HEK293 (cell line): ENCODE results near the gene B3GALT5.

Source experiments
- CTCF ChIA-PET: fragments of 350-600 bp; formaldehyde crosslinking; extraction: SDS; loops from one replicate; lab custom pipeline; 2021; ENCODE audit warnings: antibody characterized with exemption; lab: Yijun Ruan, JAX
- POLR2A ChIA-PET: fragments of 300-600 bp; formaldehyde crosslinking; extraction: SDS; loops from one replicate; lab custom pipeline; 2020; ENCODE audit warnings: antibody characterized with exemption, inconsistent platforms; lab: Yijun Ruan, JAX
- H3K27ac ChIP-seq: fragments of 200-500 bp; sonication (Bioruptor generic); 2 replicates; pipeline ENCODE4 v1.5.1; 2014; ENCODE audit warnings: low read depth, low read length, control low read depth, inconsistent platforms; ENCODE audit errors: extremely low read depth
- H3K36me3 ChIP-seq, 2 experiments: fragments of 200-500 bp in 1 of 2; sonication (Bioruptor generic) in 1 of 2; 1 replicate in 1 of 2; 2 replicates in 1 of 2; pipeline ENCODE4 v1.5.1; 2014 to 2017; ENCODE audit warnings: inconsistent platforms in 2 of 2, low read length in 2 of 2; ENCODE audit not compliant: control insufficient read depth in 2 of 2, insufficient read depth in 1 of 2
- H3K4me1 ChIP-seq: fragments of 200-500 bp; sonication (Bioruptor generic); 2 replicates; pipeline ENCODE4 v1.5.1; 2014; ENCODE audit warnings: mild to moderate bottlenecking, low read length, inconsistent platforms; ENCODE audit not compliant: control insufficient read depth, insufficient read depth
- H3K4me3 ChIP-seq: 2 replicates; pipeline ENCODE4 v1.5.1; 2011; ENCODE audit warnings: low read depth, mild to moderate bottlenecking, control low read depth, low read length, moderate library complexity
- H3K9me3 ChIP-seq: fragments of 200-500 bp; sonication (Bioruptor generic); 2 replicates; pipeline ENCODE4 v1.5.1; 2014; ENCODE audit warnings: low read depth, low read length, inconsistent platforms; ENCODE audit not compliant: control insufficient read depth, insufficient read depth
- HOXA7 ChIP-seq: sonication (generic); formaldehyde crosslinking; IDR thresholded peaks from 2 replicates; pipeline ENCODE4 v1.8.1; 2022; ENCODE audit warnings: missing genetic modification reagents, borderline replicate concordance
- KLF8 ChIP-seq: fragments of 450-650 bp; formaldehyde crosslinking; IDR thresholded peaks from 2 replicates; pipeline ENCODE4 v1.5.1; 2016; ENCODE audit warnings: missing biosample characterization, missing genetic modification characterization
- MEIS1 ChIP-seq: sonication (generic); formaldehyde crosslinking; IDR thresholded peaks from 2 replicates; pipeline ENCODE4 v1.8.1; 2022; ENCODE audit warnings: missing genetic modification reagents, mild to moderate bottlenecking, borderline replicate concordance
- SALL2 ChIP-seq: fragments of 450-650 bp; formaldehyde crosslinking; IDR thresholded peaks from 2 replicates; pipeline ENCODE4 v1.5.0; 2017; ENCODE audit warnings: missing biosample characterization, mild to moderate bottlenecking, missing genetic modification characterization, borderline replicate concordance
- SP7 ChIP-seq: fragments of 450-650 bp; formaldehyde crosslinking; IDR thresholded peaks from 2 replicates; pipeline ENCODE4 v1.5.1; 2016; ENCODE audit warnings: missing biosample characterization, missing genetic modification characterization
- ZNF112 ChIP-seq: fragments of 450-650 bp; formaldehyde crosslinking; IDR thresholded peaks from 2 replicates; pipeline ENCODE4 v1.5.0; 2017; ENCODE audit warnings: missing biosample characterization, missing genetic modification characterization
- ZNF114 ChIP-seq: fragments of 450-650 bp; formaldehyde crosslinking; IDR thresholded peaks from 2 replicates; pipeline ENCODE4 v1.5.0; 2017; ENCODE audit warnings: missing biosample characterization, missing genetic modification characterization
- ZNF169 ChIP-seq: fragments of 450-650 bp; formaldehyde crosslinking; IDR thresholded peaks from 2 replicates; pipeline ENCODE4 v1.5.1; 2016; ENCODE audit warnings: missing biosample characterization, missing genetic modification characterization
- ZNF2 ChIP-seq: fragments of 450-650 bp; formaldehyde crosslinking; IDR thresholded peaks from 2 replicates; pipeline ENCODE4 v1.5.1; 2016; ENCODE audit warnings: missing biosample characterization, missing genetic modification characterization
- ZNF211 ChIP-seq: fragments of 450-650 bp; formaldehyde crosslinking; IDR thresholded peaks from 2 replicates; pipeline ENCODE4 v1.5.1; 2016; ENCODE audit warnings: low read depth, missing biosample characterization, missing genetic modification characterization
- ZNF292 ChIP-seq: fragments of 450-650 bp; formaldehyde crosslinking; IDR thresholded peaks from 2 replicates; pipeline ENCODE4 v1.5.1; 2016; ENCODE audit warnings: low read depth, missing biosample characterization, missing genetic modification characterization, borderline replicate concordance
- ZNF394 ChIP-seq: fragments of 450-650 bp; formaldehyde crosslinking; IDR thresholded peaks from 2 replicates; pipeline ENCODE4 v1.5.1; 2016; ENCODE audit warnings: missing biosample characterization, missing genetic modification characterization, mild to moderate bottlenecking, moderate library complexity, borderline replicate concordance
- ZNF404 ChIP-seq: fragments of 450-650 bp; formaldehyde crosslinking; IDR thresholded peaks from 2 replicates; pipeline ENCODE4 v1.5.1; 2017; ENCODE audit warnings: missing biosample characterization, missing genetic modification characterization
- ZNF48 ChIP-seq: fragments of 450-650 bp; formaldehyde crosslinking; IDR thresholded peaks from 2 replicates; pipeline ENCODE4 v1.5.1; 2016; ENCODE audit warnings: missing biosample characterization, missing genetic modification characterization
- ZNF555 ChIP-seq: fragments of 450-650 bp; formaldehyde crosslinking; conservative IDR thresholded peaks from 2 replicates; pipeline ENCODE4 v1.5.1; 2017; ENCODE audit warnings: missing biosample characterization, mild to moderate bottlenecking, missing genetic modification characterization, inconsistent platforms
- ZNF629 ChIP-seq: fragments of 450-650 bp; formaldehyde crosslinking; IDR thresholded peaks from 2 replicates; pipeline ENCODE4 v1.5.1; 2017; ENCODE audit warnings: missing biosample characterization, missing genetic modification characterization
- ZNF830 ChIP-seq: fragments of 450-650 bp; IDR thresholded peaks from 2 replicates; pipeline ENCODE4 v1.5.0; 2018; ENCODE audit warnings: missing biosample characterization, missing genetic modification characterization, low read depth, mild to moderate bottlenecking, moderate library complexity
- ZSCAN16 ChIP-seq: fragments of 450-650 bp; formaldehyde crosslinking; IDR thresholded peaks from 2 replicates; pipeline ENCODE4 v1.5.1; 2016; ENCODE audit warnings: missing biosample characterization, missing genetic modification characterization
- ZXDB ChIP-seq: fragments of 450-650 bp; formaldehyde crosslinking; IDR thresholded peaks from 2 replicates; pipeline ENCODE4 v1.5.1; 2016; ENCODE audit warnings: missing biosample characterization, missing genetic modification characterization
- TF ChIP-seq, protein P1 (sequence below): fragments of 450-650 bp; formaldehyde crosslinking; IDR thresholded peaks from 2 replicates; pipeline ENCODE4 v1.5.1; 2016; ENCODE audit warnings: missing biosample characterization, missing genetic modification characterization
- TF ChIP-seq, protein P2 (sequence below): fragments of 450-650 bp; formaldehyde crosslinking; IDR thresholded peaks from 2 replicates; pipeline ENCODE4 v1.5.1; 2017; ENCODE audit warnings: missing biosample characterization, missing genetic modification characterization
- TF ChIP-seq, protein P3 (sequence below): fragments of 450-650 bp; formaldehyde crosslinking; IDR thresholded peaks from 2 replicates; pipeline ENCODE4 v1.5.0; 2017; ENCODE audit warnings: missing biosample characterization, missing genetic modification characterization, borderline replicate concordance
- TF ChIP-seq, protein P4 (sequence below): fragments of 450-650 bp; formaldehyde crosslinking; IDR thresholded peaks from 2 replicates; pipeline ENCODE4 v1.5.1; 2016; ENCODE audit warnings: missing biosample characterization, missing genetic modification characterization, borderline replicate concordance

Gene B3GALT5

DNA sequence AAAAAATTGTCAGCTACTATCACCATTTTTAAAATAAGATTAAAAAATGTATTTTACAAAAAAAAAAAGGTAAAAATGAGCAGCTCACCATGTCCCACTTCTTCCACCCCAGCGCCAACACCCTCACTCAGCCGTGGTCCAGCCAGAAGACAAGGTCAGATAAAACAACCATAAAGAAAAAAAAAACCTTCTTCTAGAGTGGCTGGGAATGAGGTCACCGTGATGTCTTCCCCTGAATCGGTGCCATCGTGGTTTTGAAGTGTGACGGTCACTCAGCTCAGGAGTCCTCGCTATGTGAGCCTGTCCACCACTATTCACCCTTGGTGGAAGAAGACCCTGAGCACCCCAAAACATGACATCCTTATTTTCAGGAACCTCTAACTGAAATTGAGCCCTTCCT lies 38.1 kb downstream of the B3GALT5 start:
- TF ChIP-seq ZNF830 (no peak), SALL2 (tag by site-specific recombination) (no peak), MEIS1 (CRISPR knock-in tag) (no peak), ZNF629 (no peak), SP7 (no peak), ZNF292 (tag by site-specific recombination) (no peak)
- TF ChIP-seq, protein P1, sequence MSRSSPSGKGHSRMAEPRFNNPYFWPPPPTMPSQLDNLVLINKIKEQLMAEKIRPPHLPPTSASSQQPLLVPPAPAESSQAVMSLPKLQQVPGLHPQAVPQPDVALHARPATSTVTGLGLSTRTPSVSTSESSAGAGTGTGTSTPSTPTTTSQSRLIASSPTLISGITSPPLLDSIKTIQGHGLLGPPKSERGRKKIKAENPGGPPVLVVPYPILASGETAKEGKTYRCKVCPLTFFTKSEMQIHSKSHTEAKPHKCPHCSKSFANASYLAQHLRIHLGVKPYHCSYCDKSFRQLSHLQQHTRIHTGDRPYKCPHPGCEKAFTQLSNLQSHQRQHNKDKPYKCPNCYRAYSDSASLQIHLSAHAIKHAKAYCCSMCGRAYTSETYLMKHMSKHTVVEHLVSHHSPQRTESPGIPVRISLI (tag by site-specific recombination), result no peak
- TF ChIP-seq, all 188 proteins: peak for 0
- H3K4me3 ChIP-seq, result no peak overlapping the region
- ChIA-PET CTCF (interaction anchor here (0.7 kb wide), 1 partner anchor 115 kb away, joined by 3 read pairs; no protein-coding TSS in a partner anchor), POLR2A (no interaction called here)
- no peak overlapping the region for H3K27ac ChIP-seq
- no peaks in the 10 kb centered on the region for H3K36me3 ChIP-seq
- no peaks in the 10 kb centered on the region for H3K9me3 ChIP-seq
- no peaks in the 10 kb centered on the region for H3K4me1 ChIP-seq

DNA sequence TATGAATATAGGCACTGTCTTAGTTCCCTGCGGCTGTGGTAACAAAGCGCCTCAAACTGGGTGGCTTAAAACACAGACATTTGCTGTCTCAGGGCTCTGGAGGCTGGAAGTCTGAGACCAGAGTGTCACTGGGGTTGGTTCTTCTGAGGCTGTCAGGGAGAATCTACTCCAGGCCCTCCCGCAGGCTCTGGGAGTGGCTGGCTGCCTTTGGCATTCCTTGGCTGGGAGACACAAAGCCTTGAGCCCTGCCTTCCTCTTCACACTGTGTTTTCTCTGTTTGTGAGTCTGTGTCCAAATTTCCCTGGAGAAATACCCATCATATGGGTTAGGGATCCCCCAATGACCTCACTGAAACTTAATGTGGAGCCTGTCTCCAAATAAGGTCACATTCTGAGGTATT lies 38.5 kb downstream of the B3GALT5 start:
- TF ChIP-seq HOXA7 (CRISPR knock-in tag), result no peak
- Histone ChIP-seq H3K4me1 (no peaks in the 10 kb centered on the region), H3K27ac (no peak overlapping the region), H3K9me3 (no peaks in the 10 kb centered on the region), H3K36me3 (no peaks in the 10 kb centered on the region), H3K4me3 (no peak overlapping the region)
- CTCF ChIA-PET, result no interaction called here
- POLR2A ChIA-PET, result no interaction called here

DNA sequence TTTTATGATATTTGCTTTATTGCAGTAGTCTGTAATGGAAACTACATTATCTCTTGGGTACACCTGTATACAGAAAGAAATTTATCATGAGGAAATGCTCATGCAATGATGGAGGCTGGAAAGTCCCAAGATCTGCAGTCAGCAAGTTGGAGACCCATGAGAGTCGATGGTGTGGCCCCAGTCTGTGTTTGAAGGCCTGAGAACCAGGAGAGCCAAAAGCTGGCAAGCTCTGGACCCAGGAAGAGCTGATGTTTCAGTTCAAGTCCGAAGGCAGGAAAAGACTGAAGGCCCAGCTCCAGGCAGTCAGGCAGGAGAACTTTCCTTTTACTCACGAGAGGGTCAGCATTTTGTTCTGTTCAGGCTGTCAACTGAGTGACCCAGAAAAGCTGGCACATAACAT lies 42.2 kb downstream of the B3GALT5 start:
- Histone ChIP-seq H3K27ac (no peak overlapping the region), H3K36me3 (no peaks in the 10 kb centered on the region), H3K9me3 (no peaks in the 10 kb centered on the region)
- POLR2A ChIA-PET, result no interaction called here
- TF ChIP-seq ZSCAN16 (no peak), ZXDB (tag by site-specific recombination) (no peak), ZNF169 (tag by site-specific recombination) (no peak), ZNF48 (tag by site-specific recombination) (no peak), ZNF211 (no peak), KLF8 (tag by site-specific recombination) (no peak), ZNF112 (tag by site-specific recombination) (no peak), ZNF404 (no peak), ZNF555 (tag by site-specific recombination) (no peak), ZNF114 (tag by site-specific recombination) (no peak), ZNF394 (tag by site-specific recombination) (no peak), ZNF2 (tag by site-specific recombination) (no peak)
- TF ChIP-seq, protein P2, sequence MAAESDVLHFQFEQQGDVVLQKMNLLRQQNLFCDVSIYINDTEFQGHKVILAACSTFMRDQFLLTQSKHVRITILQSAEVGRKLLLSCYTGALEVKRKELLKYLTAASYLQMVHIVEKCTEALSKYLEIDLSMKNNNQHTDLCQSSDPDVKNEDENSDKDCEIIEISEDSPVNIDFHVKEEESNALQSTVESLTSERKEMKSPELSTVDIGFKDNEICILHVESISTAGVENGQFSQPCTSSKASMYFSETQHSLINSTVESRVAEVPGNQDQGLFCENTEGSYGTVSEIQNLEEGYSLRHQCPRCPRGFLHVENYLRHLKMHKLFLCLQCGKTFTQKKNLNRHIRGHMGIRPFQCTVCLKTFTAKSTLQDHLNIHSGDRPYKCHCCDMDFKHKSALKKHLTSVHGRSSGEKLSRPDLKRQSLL, result no peak
- TF ChIP-seq, protein P3, sequence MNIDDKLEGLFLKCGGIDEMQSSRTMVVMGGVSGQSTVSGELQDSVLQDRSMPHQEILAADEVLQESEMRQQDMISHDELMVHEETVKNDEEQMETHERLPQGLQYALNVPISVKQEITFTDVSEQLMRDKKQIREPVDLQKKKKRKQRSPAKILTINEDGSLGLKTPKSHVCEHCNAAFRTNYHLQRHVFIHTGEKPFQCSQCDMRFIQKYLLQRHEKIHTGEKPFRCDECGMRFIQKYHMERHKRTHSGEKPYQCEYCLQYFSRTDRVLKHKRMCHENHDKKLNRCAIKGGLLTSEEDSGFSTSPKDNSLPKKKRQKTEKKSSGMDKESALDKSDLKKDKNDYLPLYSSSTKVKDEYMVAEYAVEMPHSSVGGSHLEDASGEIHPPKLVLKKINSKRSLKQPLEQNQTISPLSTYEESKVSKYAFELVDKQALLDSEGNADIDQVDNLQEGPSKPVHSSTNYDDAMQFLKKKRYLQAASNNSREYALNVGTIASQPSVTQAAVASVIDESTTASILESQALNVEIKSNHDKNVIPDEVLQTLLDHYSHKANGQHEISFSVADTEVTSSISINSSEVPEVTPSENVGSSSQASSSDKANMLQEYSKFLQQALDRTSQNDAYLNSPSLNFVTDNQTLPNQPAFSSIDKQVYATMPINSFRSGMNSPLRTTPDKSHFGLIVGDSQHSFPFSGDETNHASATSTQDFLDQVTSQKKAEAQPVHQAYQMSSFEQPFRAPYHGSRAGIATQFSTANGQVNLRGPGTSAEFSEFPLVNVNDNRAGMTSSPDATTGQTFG (tag by site-specific recombination), result no peak
- TF ChIP-seq, protein P4, sequence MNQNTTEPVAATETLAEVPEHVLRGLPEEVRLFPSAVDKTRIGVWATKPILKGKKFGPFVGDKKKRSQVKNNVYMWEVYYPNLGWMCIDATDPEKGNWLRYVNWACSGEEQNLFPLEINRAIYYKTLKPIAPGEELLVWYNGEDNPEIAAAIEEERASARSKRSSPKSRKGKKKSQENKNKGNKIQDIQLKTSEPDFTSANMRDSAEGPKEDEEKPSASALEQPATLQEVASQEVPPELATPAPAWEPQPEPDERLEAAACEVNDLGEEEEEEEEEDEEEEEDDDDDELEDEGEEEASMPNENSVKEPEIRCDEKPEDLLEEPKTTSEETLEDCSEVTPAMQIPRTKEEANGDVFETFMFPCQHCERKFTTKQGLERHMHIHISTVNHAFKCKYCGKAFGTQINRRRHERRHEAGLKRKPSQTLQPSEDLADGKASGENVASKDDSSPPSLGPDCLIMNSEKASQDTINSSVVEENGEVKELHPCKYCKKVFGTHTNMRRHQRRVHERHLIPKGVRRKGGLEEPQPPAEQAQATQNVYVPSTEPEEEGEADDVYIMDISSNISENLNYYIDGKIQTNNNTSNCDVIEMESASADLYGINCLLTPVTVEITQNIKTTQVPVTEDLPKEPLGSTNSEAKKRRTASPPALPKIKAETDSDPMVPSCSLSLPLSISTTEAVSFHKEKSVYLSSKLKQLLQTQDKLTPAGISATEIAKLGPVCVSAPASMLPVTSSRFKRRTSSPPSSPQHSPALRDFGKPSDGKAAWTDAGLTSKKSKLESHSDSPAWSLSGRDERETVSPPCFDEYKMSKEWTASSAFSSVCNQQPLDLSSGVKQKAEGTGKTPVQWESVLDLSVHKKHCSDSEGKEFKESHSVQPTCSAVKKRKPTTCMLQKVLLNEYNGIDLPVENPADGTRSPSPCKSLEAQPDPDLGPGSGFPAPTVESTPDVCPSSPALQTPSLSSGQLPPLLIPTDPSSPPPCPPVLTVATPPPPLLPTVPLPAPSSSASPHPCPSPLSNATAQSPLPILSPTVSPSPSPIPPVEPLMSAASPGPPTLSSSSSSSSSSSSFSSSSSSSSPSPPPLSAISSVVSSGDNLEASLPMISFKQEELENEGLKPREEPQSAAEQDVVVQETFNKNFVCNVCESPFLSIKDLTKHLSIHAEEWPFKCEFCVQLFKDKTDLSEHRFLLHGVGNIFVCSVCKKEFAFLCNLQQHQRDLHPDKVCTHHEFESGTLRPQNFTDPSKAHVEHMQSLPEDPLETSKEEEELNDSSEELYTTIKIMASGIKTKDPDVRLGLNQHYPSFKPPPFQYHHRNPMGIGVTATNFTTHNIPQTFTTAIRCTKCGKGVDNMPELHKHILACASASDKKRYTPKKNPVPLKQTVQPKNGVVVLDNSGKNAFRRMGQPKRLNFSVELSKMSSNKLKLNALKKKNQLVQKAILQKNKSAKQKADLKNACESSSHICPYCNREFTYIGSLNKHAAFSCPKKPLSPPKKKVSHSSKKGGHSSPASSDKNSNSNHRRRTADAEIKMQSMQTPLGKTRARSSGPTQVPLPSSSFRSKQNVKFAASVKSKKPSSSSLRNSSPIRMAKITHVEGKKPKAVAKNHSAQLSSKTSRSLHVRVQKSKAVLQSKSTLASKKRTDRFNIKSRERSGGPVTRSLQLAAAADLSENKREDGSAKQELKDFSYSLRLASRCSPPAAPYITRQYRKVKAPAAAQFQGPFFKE (tag by site-specific recombination), result no peak
- TF ChIP-seq, all 188 proteins: peak for 0
- H3K4me3 ChIP-seq, result no peak overlapping the region
- CTCF ChIA-PET, result interaction anchor here (0.6 kb wide), 1 partner anchor 11 kb away, joined by 4 read pairs; no protein-coding TSS in a partner anchor
- no peaks in the 10 kb centered on the region for H3K4me1 ChIP-seq
